ENCODE data around the gene OR51B4.

GRCh38 chr11:5252919-5253265, 48.9 kb downstream of the OR51B4 start:
- TF ChIP-seq, protein P1, sequence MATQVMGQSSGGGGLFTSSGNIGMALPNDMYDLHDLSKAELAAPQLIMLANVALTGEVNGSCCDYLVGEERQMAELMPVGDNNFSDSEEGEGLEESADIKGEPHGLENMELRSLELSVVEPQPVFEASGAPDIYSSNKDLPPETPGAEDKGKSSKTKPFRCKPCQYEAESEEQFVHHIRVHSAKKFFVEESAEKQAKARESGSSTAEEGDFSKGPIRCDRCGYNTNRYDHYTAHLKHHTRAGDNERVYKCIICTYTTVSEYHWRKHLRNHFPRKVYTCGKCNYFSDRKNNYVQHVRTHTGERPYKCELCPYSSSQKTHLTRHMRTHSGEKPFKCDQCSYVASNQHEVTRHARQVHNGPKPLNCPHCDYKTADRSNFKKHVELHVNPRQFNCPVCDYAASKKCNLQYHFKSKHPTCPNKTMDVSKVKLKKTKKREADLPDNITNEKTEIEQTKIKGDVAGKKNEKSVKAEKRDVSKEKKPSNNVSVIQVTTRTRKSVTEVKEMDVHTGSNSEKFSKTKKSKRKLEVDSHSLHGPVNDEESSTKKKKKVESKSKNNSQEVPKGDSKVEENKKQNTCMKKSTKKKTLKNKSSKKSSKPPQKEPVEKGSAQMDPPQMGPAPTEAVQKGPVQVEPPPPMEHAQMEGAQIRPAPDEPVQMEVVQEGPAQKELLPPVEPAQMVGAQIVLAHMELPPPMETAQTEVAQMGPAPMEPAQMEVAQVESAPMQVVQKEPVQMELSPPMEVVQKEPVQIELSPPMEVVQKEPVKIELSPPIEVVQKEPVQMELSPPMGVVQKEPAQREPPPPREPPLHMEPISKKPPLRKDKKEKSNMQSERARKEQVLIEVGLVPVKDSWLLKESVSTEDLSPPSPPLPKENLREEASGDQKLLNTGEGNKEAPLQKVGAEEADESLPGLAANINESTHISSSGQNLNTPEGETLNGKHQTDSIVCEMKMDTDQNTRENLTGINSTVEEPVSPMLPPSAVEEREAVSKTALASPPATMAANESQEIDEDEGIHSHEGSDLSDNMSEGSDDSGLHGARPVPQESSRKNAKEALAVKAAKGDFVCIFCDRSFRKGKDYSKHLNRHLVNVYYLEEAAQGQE (IDR thresholded peaks at IDR 0.05; ENCODE audit: low read depth, low read length) = no peak
- no peak for TF ChIP-seq CTCF (IDR thresholded peaks at IDR 0.05)
- no peak for TF ChIP-seq TAF1 (IDR thresholded peaks at IDR 0.05; ENCODE audit: borderline replicate concordance, low read depth, low read length)
- TF ChIP-seq EP300 (IDR thresholded peaks at IDR 0.05; ENCODE audit: borderline replicate concordance in 1 of 2, low read depth in 1 of 2, low read length in 1 of 2) = no peak
- TF ChIP-seq CHD2 (IDR thresholded peaks at IDR 0.05; ENCODE audit: low read length, partially characterized antibody) = no peak
- TF ChIP-seq NRF1 (IDR thresholded peaks at IDR 0.05; ENCODE audit: low read depth, low read length) = no peak
- TF ChIP-seq EZH2phosphoT487 (IDR thresholded peaks at IDR 0.05; ENCODE audit: borderline replicate concordance, low read depth) = no peak
- TF ChIP-seq, protein P2, sequence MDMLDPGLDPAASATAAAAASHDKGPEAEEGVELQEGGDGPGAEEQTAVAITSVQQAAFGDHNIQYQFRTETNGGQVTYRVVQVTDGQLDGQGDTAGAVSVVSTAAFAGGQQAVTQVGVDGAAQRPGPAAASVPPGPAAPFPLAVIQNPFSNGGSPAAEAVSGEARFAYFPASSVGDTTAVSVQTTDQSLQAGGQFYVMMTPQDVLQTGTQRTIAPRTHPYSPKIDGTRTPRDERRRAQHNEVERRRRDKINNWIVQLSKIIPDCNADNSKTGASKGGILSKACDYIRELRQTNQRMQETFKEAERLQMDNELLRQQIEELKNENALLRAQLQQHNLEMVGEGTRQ (IDR thresholded peaks at IDR 0.05; ENCODE audit: borderline replicate concordance, low read depth, low read length) = no peak
